Cardiac muscle cell (in vitro differentiated cells and primary cell): ENCODE measurements around the gene CFAP54. TPM values are rescaled to one million over a fixed set of nuclear protein-coding genes. Genes with fewer than 3 reads are reported as not detected.

ENCODE experiments used
- DNase-seq, 2 donors: peaks; one replicate each; pipeline versions ENCODE4 v3.0.0 to v3.0.0-alpha.2; 2010 to 2017; ENCODE audit warnings: low read depth in 1 of 2, low spot score in 1 of 2
- H3K27ac ChIP-seq: fragments of 200-600 bp; sonication (generic); 2 replicates; pipeline ENCODE4 v1.5.1; 2016
- H3K27me3 ChIP-seq: fragments of 200-600 bp; sonication (generic); 2 replicates; pipeline ENCODE4 v1.6.0; 2016; ENCODE audit warnings: control low read depth
- H3K36me3 ChIP-seq: fragments of 200-600 bp; sonication (generic); 2 replicates; pipeline ENCODE4 v1.5.1; 2016; ENCODE audit warnings: control low read depth
- H3K4me1 ChIP-seq: fragments of 200-600 bp; sonication (generic); 2 replicates; pipeline ENCODE4 v1.8.1; 2017; ENCODE audit warnings: low read depth, mild to moderate bottlenecking, mixed run types
- H3K4me3 ChIP-seq: fragments of 200-600 bp; sonication (generic); 2 replicates; pipeline ENCODE4 v1.5.1; 2016; ENCODE audit warnings: mild to moderate bottlenecking
- H3K9me3 ChIP-seq: fragments of 200-600 bp; sonication (generic); 2 replicates; pipeline ENCODE4 v1.5.1; 2017; ENCODE audit warnings: low read depth, mild to moderate bottlenecking, control low read depth
- CTCF ChIP-seq: IDR thresholded peaks from 2 replicates; pipeline ENCODE4 v1.5.1; 2012; ENCODE audit warnings: low read depth, mild to moderate bottlenecking, low read length
- polyA plus RNA-seq: library from polyadenylated mRNA; unstranded; fragments of >200 nt; fragmentation: Nextera tagmentation; extraction: Ambion mirVana; gene quantifications from 2 replicates; pipeline ENCODE4 v1.2.1, GENCODE V29; 2016
- total RNA-seq: library from RNA; depleted of rRNA; stranded (reverse); fragments of >200 nt; gene quantifications from 2 replicates; pipeline ENCODE4 v1.2.3, GENCODE V29; 2016

The CFAP54 gene
- total and polyA plus RNA-seq, 2 experiments from 2014 or later, result 0.86 to 2.0 TPM

DNA sequence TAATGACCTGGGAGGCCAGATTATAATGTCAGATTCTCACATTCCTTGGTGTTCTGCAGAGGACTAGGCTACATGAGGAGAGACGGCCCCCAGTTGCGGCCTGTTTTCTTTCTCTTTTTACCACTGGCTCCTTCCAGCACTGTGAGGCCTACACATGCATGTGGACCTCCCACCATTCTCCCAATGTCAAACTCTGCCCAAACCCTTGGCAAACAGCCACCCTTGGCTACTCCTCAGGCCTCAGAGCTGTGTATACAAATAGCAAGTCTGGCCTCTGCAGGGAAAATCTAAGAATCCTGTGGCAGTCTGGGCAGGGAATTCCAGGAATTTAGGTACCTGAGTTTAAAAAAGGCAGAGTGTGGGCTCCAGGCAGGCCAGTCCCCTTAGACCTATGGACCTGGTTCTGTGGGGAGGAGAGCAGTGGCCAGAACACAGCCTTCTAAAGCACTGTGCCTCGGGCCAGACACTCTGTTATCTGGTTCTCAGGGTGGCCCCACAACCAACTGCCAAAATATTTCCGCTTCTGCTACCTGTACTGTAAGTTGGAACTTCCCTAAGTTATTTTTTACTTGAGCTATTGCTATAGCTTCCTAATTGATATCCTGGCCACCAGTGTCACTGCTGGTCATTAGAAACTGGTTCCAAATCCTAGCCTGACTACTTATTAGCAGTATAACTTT is 397.8 kb downstream of the CFAP54 start:
- no peak overlapping the region for H3K27ac ChIP-seq
- no peak for TF ChIP-seq CTCF
- H3K4me3 ChIP-seq, result no peak overlapping the region
- no peaks in the 10 kb centered on the region for H3K9me3 ChIP-seq
- DNase-seq, result peak; percentile 31 to 89
- no peaks in the 10 kb centered on the region for H3K27me3 ChIP-seq
- H3K4me1 ChIP-seq, result peaks cover 6% of the 10 kb centered on the region
- H3K36me3 ChIP-seq, result no peaks in the 10 kb centered on the region

DNA sequence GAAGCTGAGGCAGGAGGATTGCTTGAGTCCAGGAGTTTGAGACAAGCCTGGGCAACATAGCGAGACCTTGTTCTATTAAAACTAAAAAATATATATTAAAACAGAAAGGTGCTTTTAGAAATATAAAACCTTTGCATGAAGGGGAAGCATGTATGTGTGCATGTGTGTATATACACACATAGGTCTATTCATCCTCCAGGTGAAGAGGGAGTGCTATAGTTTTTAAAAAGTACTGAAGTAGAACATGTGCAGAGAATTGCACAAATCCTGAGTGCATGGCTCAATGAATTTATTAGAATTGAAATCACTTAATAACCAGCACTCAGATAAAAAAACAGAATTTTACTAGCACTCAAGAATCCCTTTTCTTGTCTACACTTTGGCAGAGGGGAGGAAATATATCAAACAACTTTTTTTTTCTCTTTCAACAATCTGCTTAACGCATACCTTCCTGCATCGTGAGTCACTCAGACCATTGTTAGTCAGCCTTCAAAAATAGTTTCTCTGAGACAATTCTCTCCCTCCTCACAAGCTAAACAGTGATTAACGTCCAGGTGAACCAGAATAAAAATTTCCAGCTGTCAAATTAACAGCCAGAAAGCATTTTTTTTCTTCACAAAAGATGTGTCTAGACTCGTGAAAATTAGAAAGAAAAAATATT is 400.0 kb downstream of the CFAP54 start:
- no peak overlapping the region for H3K27ac ChIP-seq
- H3K36me3 ChIP-seq, result no peaks in the 10 kb centered on the region
- peaks cover 6% of the 10 kb centered on the region for H3K4me1 ChIP-seq
- no peaks in the 10 kb centered on the region for H3K27me3 ChIP-seq
- H3K4me3 ChIP-seq, result no peak overlapping the region
- H3K9me3 ChIP-seq, result no peaks in the 10 kb centered on the region
- DNase-seq, result peak in 1 of 2 donors; percentile 63
- no peak for TF ChIP-seq CTCF

GRCh38 chr12:96890331-96890730 is 401.0 kb downstream of the CFAP54 start:
- Histone ChIP-seq H3K9me3 (no peaks in the 10 kb centered on the region), H3K27ac (no peak overlapping the region), H3K4me3 (no peak overlapping the region), H3K4me1 (peaks cover 6% of the 10 kb centered on the region), H3K27me3 (no peaks in the 10 kb centered on the region), H3K36me3 (no peaks in the 10 kb centered on the region)
- TF ChIP-seq CTCF, result no peak
- peak in 1 of 2 donors; percentile 36 for DNase-seq

GRCh38 chr12:96892104-96892503 is 402.7 kb downstream of the CFAP54 start:
- Histone ChIP-seq H3K4me3 (no peak overlapping the region), H3K27me3 (no peaks in the 10 kb centered on the region), H3K9me3 (no peaks in the 10 kb centered on the region), H3K27ac (no peak overlapping the region), H3K4me1 (peaks cover 5% of the 10 kb centered on the region), H3K36me3 (no peaks in the 10 kb centered on the region)
- DNase-seq, result no peak
- no peak for TF ChIP-seq CTCF

- no peak for TF ChIP-seq CTCF
- Histone ChIP-seq H3K4me3 (no peak overlapping the region), H3K36me3 (no peaks in the 10 kb centered on the region), H3K27ac (no peak overlapping the region), H3K4me1 (no peaks in the 10 kb centered on the region), H3K27me3 (no peaks in the 10 kb centered on the region), H3K9me3 (no peaks in the 10 kb centered on the region)
- no peak for DNase-seq
Measured at GRCh38 chr12:96897421-96897820, 408.0 kb downstream of the CFAP54 start.
